Osteoblast (primary cell): ENCODE measurements around the gene CXXC1. TPM values are rescaled to one million over a fixed set of nuclear protein-coding genes. Genes with fewer than 3 reads are reported as not detected.

Experiments
- DNase-seq: peaks from one replicate; pipeline ENCODE4 v3.0.0; 2011; ENCODE audit warnings: low spot score, mixed read lengths; ENCODE audit not compliant: insufficient read length; ENCODE audit errors: missing footprints
- H2AFZ ChIP-seq: 2 replicates; pipeline ENCODE4 v1.6.0; 2011; ENCODE audit warnings: mild to moderate bottlenecking, low read length
- H3K27ac ChIP-seq: 2 replicates; pipeline ENCODE4 v1.5.1; 2011; ENCODE audit warnings: mild to moderate bottlenecking, low read depth, low read length, moderate library complexity
- H3K27me3 ChIP-seq: 2 replicates; pipeline ENCODE4 v1.6.0; 2012; ENCODE audit warnings: mild to moderate bottlenecking, control low read depth, inconsistent platforms, low read length, moderate library complexity; ENCODE audit not compliant: insufficient read depth
- H3K36me3 ChIP-seq: 2 replicates; pipeline ENCODE4 v1.5.1; 2011; ENCODE audit warnings: mild to moderate bottlenecking, low read length, control low read depth, moderate library complexity; ENCODE audit not compliant: insufficient read depth
- H3K4me1 ChIP-seq: 2 replicates; pipeline ENCODE4 v1.5.1; 2011; ENCODE audit warnings: mild to moderate bottlenecking, low read length, control low read depth, moderate library complexity; ENCODE audit not compliant: insufficient read depth
- H3K4me2 ChIP-seq: 2 replicates; pipeline ENCODE4 v1.6.0; 2011; ENCODE audit warnings: mild to moderate bottlenecking, low read length; ENCODE audit not compliant: insufficient read depth
- H3K4me3 ChIP-seq: fragments of 200-600 bp; sonication (generic); 3 replicates; pipeline ENCODE4 v1.5.1; 2012; ENCODE audit warnings: mild to moderate bottlenecking, low read length, inconsistent platforms; ENCODE audit not compliant: insufficient read depth
- H3K79me2 ChIP-seq: 2 replicates; pipeline ENCODE4 v1.6.0; 2012; ENCODE audit warnings: mild to moderate bottlenecking, low read length, control low read depth, inconsistent platforms; ENCODE audit not compliant: insufficient read depth
- H3K9me3 ChIP-seq: 2 replicates; pipeline ENCODE4 v1.5.1; 2011; ENCODE audit warnings: low read depth, low read length, control low read depth
- H4K20me1 ChIP-seq: 2 replicates; pipeline ENCODE4 v1.6.0; 2012; ENCODE audit warnings: mild to moderate bottlenecking, low read length, control low read depth; ENCODE audit not compliant: insufficient read depth
- total RNA-seq: library from RNA; depleted of rRNA; stranded (reverse); fragments of >200 nt; gene quantifications from 2 replicates; pipeline ENCODE4 v1.2.3, GENCODE V29; 2012
- TF ChIP-seq, protein P1 (sequence below): IDR thresholded peaks from 2 replicates; pipeline ENCODE4 v1.5.1; 2011; ENCODE audit warnings: mild to moderate bottlenecking, low read depth, low read length, moderate library complexity; ENCODE audit errors: extremely low read depth

Gene CXXC1
- total RNA-seq, 1 donor, result 33.3 TPM

DNA sequence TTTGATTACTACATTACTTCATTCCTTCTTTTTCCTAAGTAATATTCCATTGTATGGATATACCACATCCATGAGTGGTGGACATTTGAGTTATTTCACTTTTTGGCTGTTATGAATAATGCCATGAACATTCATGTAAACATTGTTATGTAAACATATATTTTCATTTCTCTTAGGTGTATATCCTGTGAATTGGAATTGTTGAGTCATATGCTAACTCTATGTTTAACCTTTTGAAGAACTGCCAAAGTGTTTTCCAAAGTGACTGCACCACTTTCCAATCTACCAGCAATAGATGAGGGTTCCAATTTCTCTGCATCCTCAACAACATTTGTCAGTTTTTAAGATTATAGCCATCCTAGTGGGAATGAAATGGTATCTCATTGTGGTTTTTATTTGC is 42.7 kb upstream of the CXXC1 start:
- H3K27ac ChIP-seq, result no peak overlapping the region
- no peaks in the 10 kb centered on the region for H3K4me1 ChIP-seq
- H3K79me2 ChIP-seq, result no peaks in the 10 kb centered on the region
- H2AFZ ChIP-seq, result no peak overlapping the region
- no peak for DNase-seq
- no peak overlapping the region for H3K4me3 ChIP-seq
- H3K9me3 ChIP-seq, result no peaks in the 10 kb centered on the region
- no peak overlapping the region for H3K4me2 ChIP-seq
- H4K20me1 ChIP-seq, result no peaks in the 10 kb centered on the region
- no peaks in the 10 kb centered on the region for H3K36me3 ChIP-seq
- TF ChIP-seq, protein P1, sequence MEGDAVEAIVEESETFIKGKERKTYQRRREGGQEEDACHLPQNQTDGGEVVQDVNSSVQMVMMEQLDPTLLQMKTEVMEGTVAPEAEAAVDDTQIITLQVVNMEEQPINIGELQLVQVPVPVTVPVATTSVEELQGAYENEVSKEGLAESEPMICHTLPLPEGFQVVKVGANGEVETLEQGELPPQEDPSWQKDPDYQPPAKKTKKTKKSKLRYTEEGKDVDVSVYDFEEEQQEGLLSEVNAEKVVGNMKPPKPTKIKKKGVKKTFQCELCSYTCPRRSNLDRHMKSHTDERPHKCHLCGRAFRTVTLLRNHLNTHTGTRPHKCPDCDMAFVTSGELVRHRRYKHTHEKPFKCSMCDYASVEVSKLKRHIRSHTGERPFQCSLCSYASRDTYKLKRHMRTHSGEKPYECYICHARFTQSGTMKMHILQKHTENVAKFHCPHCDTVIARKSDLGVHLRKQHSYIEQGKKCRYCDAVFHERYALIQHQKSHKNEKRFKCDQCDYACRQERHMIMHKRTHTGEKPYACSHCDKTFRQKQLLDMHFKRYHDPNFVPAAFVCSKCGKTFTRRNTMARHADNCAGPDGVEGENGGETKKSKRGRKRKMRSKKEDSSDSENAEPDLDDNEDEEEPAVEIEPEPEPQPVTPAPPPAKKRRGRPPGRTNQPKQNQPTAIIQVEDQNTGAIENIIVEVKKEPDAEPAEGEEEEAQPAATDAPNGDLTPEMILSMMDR, result no peak
- no peaks in the 10 kb centered on the region for H3K27me3 ChIP-seq

DNA sequence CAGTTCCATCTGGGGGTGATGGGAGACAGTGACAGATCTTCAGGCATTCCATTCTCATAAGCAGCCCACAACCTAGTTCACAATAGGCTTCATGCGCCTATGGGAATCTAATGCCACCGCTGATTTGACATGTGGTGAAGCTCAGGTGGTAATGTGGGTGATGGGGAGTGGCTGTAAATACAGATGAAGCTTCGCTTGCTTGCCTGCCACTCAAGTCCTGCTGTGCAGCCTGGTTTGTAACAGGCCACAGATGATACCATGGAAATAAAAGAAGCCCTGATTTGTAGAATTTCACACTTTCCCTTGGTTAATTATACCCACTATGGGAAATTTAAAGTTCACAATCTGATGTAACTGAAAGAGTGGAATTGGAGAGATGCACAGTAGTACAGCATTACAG is 40.5 kb upstream of the CXXC1 start:
- TF ChIP-seq, protein P1, result no peak
- Histone ChIP-seq H3K4me2 (no peak overlapping the region), H3K9me3 (no peaks in the 10 kb centered on the region), H3K4me3 (no peak overlapping the region), H3K27me3 (no peaks in the 10 kb centered on the region), H3K79me2 (no peaks in the 10 kb centered on the region), H3K36me3 (no peaks in the 10 kb centered on the region), H3K4me1 (no peaks in the 10 kb centered on the region), H2AFZ (no peak overlapping the region), H3K27ac (no peak overlapping the region), H4K20me1 (no peaks in the 10 kb centered on the region)
- no peak for DNase-seq

DNA sequence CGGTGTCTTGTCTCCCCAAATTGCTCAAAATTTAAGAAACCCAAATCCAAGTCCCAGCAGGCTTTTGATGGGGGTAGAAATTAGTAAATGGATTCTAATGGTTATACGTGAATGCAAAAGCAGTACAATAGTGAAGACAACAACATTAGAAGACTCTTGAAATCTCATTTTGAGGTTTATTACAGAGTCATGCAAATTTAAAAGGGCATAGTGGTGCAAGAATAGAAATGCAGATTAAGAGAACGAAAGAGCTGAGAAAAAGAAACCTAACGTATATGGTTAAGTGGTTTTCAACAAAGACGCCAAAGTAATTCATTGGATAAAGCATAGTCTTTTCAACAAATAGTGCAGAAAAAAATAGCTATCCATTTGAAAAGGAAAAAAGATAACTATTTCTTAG is 33.2 kb upstream of the CXXC1 start:
- DNase-seq, result no peak
- H3K79me2 ChIP-seq, result no peaks in the 10 kb centered on the region
- H3K4me1 ChIP-seq, result no peaks in the 10 kb centered on the region
- H3K9me3 ChIP-seq, result no peaks in the 10 kb centered on the region
- no peaks in the 10 kb centered on the region for H3K36me3 ChIP-seq
- H3K27ac ChIP-seq, result no peak overlapping the region
- H3K27me3 ChIP-seq, result no peaks in the 10 kb centered on the region
- no peaks in the 10 kb centered on the region for H4K20me1 ChIP-seq
- H3K4me2 ChIP-seq, result no peak overlapping the region
- no peak overlapping the region for H2AFZ ChIP-seq
- TF ChIP-seq, protein P1, result no peak
- H3K4me3 ChIP-seq, result no peak overlapping the region

DNA sequence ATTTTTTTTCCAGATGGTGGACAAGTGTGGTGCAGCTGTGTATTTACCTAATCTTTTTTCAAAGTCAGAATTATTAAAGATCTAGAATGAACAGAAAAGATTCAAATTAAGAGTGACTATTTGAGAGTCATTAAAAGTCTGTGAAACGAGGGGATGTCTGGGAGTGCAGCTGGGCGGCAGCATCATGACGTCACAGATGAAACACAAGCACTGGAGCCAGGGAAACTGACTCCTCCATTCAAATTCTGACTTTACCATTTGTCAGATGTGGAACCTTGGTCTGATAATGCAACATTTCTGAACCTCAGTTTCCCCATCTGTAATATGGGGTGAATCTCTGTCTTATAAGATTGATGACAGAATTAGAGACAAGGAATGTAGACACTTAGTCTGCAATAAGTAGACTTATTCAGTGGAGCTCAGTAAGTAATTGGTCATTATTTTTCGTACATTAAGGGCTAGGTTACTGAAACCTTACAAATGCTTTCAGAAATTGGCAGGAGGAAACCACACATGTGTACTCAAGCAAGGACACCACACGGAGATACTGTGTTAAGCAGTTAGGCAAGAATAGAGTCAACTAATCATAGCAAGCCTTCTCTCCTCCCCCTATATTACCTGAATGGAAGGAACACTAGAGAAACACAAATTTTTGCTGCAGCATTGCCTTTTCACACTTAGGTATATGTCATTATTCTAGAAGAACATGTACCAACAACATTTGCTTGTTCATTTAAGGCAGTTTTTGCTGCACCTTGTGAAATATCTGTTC is 27.8 kb upstream of the CXXC1 start:
- no peak for DNase-seq
- Histone ChIP-seq H2AFZ (no peak overlapping the region), H3K27ac (no peak overlapping the region), H3K4me3 (no peak overlapping the region), H4K20me1 (no peaks in the 10 kb centered on the region), H3K36me3 (no peaks in the 10 kb centered on the region), H3K4me1 (no peaks in the 10 kb centered on the region), H3K27me3 (peaks cover 6% of the 10 kb centered on the region), H3K4me2 (no peak overlapping the region), H3K9me3 (no peaks in the 10 kb centered on the region), H3K79me2 (no peaks in the 10 kb centered on the region)
- TF ChIP-seq, protein P1, result no peak
